NCI-H1105 treated with DMSO at 0.1 percent for 48 hours (cell line): Measurements from ENCODE around the gene CMSS1.
"Not testable (repeated sequence)": the region's sequence is repeated elsewhere in the genome, so short reads cannot be mapped to it uniquely, and the experiment has no call there.

Experiments
- DNase-seq: peaks from one replicate; lab custom pipeline; 2025; lab: John Stamatoyannopoulos, UW

Gene CMSS1

DNA sequence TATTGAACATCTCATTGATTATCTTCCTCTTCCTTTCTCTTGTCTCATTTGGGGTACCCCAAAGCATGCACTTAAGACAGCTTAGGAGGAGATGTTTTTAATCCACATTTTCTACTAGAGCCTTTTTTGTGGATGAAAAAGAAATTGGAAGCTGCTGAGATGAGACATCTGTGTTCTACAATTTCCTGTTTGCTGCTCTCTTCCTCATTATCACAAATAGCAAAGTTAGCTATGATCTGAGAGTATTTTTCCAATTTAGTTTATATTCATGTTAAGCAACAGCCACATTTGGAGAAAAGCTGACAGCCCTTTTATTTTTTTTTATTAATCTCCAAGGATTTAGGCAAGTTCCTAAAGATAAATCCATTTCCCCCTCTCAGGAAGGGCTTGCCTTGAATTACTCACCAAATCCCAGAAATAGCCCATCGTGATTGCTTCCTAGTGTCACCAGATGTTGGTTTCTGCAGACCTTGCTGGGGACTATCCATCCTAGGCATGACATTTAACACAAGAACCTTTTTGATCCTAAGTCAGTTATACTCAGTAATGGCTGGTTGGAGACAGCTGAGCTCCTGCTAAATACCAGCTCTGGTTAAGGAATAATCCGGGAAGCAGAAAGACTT is 367.4 kb downstream of the CMSS1 start:
- DNase-seq: no peak

DNA sequence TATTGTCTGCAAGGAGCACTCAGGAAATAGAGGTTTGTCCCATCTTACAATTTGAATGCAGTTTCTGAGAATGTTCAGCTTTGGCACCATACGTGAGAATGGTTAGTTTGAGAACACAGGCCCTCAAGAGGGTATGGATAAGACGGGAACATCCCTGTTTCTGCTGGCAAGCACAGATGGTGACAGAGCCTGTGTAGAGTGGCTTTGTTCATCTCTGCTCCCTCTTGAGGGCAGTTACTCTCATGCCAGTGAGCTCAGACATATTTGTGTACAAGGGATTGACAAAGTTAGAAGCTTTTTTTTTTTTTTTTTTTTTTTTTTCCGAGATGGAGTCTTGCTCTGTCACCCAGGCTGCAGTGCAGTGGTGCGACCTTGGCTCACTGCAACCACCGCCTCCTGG is 368.2 kb downstream of the CMSS1 start:
- no peak for DNase-seq

DNA sequence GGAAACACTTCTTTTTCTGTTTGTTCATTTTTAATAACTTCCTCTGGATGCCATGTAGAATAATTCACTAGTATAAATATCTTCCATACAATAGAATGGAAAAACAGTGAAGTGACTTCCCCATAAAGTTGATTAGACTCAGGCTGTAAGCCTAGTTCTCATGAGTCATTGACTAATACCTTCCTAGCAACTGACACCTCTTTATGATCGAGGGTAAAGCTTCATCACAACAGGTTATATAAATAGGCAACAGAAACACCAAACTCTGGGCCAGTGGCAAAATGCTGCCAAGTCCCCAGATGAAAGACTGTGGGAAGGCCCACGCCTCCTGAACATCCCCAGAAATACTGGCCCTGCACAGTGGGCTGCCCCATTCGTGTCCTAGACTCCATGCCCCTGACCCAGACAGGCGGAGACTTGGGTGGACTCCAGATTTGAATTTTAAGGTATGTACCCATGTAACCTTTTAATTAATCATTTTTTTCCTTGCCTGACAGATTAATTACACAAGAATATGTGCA is 371.8 kb downstream of the CMSS1 start:
- DNase-seq: no peak

DNA sequence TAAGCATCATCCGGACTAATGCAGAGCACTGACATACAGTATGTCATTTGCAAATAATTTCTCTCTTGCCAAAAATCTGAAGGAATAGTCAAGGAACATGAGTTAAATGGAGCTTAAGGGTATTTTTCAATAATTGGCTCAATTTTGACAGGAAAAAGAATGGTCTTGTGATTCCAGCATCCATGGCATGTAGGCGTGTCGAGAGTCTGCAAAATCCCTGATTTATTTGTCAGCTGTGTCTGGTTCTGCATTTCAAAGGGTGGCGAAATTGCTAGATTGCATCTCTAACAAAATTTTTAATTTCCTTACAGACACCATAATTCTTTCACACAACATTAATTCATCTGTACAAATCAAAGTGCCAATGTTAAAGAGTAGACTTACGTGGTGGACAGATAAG is 377.7 kb downstream of the CMSS1 start:
- no peak for DNase-seq

DNA sequence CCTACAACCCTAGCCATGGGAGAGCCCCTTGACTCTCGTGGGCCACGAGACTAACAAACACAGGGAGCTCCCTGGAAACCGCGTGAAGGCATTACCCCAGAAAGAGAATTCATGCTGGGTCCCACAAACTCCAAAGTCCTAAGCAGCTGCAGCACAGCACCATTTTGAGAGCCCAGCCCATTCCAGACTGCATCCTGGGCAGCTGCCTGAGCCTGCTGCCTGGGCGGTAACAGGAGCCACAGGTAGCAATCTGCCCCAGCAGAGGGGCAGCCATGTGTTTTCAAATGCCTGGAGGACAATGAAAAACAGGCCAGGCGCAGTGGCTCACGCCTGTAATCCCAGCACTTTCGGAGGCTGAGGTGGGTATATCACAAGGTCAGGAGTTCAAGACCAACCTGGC is 380.2 kb downstream of the CMSS1 start:
- no peak for DNase-seq

DNA sequence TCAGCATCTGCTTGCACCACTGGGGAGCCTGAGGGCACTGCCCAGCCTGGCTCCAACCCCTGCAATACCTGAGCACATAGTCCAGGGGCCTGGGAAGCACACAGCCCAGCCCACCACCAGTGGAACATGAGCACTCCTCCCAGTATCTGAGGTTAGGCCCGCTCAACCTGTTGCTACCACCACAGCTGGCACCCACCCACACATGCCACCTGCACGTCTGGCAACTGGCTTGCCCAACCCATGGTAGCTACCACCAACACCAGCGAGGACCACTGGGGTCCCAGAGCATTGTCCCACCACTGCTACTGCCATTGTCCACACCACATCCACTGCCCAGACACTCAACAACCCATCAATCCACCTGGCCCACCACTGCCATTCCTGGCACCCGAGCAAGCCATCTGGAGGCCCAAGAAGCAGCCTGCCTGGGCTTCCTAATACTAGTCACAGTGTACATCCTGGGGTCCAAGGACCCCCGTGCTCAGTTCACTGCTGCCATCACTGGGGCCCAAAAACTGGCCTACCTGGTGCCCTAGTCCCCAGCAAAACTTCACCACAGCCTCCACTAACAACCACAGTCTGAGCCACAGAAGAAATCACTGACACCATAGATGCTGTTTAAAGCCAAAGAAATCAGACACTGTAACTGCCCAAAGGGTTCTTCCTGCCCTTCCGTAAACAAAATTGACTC is 381.1 kb downstream of the CMSS1 start:
- DNase-seq: no peak

DNA sequence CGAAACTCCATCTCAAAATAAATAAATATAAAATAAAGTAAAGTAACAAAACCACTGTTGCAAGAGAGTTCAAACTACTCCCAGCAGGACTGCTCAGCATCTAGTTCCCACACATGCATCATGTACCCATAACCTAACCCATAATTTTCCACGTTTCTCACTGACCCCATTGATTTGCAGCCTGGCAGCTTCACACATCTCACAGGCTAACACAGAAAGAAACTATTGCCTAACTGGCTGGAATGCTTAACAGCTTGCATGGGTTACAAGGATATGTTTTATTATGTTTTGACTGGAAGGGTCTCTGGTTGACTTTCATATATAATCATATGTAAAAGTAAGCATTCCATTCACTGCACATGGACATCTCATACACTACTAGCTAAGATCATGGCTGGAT is 387.5 kb downstream of the CMSS1 start:
- DNase-seq: no peak

DNA sequence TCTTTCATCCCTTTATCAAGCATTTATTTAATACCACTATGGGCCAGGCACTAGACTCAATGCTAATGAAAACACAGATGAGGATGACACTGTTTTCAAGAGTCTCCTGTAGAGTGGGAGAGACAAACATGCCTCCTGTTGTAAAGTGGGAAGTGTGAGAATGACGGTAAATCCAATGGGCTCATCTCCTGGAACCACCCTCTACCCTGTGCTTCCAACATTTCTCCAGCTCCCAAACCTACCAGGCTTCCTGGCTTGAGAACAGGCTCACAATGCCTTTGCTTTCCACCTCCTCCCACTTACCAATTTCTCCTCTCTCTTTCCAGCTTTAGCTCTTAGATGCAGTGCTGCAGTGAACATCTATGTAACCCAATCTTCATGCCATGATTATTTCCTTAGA is 389.0 kb downstream of the CMSS1 start:
- DNase-seq: no peak

DNA sequence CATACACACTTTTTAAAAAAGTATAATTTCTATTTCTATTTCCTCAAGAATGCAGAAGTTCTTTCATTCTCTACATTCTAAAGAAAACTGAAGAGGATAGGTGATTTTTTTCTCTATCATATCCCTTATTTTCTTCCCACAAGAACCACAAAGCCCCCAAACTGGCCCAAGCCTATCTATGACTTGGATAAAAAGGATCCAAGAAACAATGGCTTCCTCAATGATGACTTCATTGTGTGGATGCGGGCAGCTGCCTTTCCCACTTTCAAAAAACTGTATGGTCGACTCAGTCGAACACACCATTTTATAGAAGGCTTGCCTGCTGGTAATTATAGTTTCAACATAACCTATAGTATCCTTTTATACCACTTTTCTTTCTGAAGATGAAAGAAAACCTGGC is 390.2 kb downstream of the CMSS1 start:
- DNase-seq: no peak

DNA sequence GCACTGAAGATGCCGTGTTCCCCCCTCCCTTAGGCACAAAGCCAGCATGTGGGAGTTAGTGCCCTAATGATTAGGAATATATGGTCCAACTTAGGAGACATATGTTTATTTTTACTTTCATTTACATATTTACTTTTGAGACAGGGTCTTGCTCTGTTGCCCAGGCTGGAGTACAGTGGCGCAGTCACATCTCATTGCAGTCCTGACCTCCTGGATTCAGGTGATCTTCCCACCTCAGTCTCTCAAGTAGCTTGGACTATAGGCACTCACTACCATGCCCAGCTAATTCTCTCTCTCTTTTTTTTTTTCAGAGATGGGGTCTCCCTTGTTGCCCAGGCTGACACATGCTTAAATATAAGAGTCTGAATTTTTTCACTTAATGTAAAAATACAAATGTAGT is 391.5 kb downstream of the CMSS1 start:
- DNase-seq: no peak

DNA sequence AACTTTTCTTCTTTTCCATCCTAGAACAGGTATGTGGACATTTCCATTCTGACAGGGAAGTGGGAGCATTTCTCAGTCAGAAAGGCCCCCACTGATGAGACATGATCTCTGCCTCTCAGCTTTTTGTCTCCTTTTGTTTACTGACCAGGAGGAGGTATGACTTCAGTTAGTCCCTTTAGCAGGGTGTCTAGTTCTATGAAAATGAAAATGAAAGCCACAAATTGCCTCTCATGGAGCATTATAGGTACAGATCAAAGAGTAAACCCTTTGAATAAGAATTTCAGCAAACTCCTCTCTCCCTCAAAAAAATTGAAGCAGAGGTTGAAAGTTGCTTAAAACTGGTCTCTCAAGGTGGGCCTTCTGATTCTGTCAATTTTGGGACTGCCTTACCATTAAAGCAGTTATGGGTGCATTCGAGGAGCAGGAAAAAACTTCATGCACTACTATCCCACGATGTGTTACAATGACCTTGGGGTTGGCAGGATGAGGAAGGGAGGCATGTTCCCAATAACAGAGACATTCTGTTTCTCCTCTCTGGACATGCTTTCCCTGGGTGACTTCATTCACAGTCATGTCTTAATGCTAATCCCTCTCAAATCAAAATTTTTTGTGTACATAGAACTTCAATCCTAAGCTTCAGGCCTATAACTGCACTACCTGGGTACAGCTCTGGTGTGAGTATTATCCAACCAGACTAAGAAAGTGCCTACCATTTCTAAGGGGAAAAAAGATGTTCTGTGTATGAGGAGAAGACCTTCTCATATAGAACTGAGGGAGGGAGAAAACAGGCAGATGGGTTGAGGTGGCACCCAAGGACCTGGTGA is 392.5 kb downstream of the CMSS1 start:
- DNase-seq: no peak

DNA sequence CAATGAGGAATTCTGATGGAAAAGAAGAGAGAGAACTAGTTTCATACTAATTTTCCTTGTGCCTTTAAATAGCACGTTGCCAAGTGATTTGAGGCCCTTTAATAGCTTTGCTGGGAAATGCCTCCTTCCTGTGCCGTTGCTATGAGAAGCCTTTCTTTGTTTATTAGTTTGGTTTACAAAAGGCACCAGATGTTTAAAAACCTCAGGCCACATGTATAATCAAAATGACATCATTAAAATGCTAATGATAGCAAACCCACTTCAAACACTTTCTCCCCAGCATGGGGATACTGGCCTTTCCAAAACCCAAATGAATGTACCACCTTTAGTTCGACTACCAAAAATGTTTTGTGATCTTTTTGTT is 393.1 kb downstream of the CMSS1 start:
- peak; percentile 25 for DNase-seq

DNA sequence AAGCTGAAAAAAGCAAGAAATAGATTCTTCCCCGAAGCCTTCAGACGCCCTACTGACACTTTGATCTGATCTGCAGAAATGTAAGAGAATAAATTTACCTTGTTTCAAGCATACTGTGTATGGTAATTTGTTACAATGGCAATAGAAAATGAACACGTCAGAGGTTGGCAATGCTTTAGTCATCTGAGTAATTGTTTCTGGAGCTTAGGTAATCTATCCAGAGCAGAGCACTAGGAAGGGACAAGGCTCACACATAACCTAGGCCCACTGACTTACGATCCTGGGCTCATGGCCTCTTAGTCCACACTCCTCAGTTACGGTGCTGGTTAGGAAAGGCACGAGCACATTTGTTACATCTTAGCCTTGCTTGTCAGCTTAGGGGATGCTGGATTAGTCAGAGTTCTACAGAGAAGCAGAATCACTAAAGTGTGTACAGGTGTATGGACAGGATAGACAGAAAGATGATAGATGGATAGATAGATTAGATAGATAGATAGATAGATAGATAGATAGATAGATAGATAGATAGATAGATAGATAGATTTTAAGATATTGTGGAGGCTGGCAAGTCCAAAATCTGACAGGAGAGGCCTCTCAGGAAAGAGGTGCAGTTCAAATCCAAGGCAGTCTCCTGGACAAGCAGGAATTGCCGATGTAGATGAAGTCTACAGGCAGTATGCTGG is 396.4 kb downstream of the CMSS1 start:
- no peak for DNase-seq

DNA sequence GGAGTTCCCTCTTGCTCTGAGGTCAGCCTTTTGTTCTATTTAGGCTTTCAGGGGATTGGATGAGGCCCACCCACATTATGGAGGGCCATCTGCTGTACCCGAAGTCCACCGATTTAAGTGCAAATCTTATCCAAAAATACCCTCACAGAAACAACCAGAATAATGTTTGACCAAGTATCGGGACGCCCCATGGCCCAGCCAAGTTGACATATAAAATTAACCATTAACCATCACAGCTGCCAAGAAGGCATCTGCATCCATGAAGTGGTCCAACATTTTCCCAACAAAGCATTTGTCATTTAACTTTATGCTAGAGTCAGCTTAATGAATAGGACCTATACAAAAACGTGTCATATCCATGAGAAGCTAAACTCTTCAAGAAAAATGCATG is 396.9 kb downstream of the CMSS1 start:
- DNase-seq: no peak

DNA sequence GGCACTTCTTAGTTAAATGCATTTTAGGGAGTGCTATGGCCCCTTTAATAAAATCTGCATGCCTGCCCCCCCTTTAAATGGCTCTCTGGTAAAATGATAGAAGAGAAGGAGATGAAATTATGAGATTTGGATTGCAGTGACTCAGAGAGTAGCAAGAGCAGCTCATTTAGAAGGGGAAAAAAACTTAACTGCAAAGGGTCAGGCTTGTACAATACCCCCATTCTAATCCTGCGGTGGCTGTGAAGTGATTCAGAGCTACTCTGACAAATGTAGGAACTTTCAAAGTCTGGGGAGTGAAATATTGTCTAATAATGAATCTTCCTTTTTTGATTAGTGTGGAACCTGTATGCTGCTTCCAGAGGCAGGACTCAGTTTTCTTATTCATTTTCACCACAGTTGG is 399.1 kb downstream of the CMSS1 start:
- no peak for DNase-seq

DNA sequence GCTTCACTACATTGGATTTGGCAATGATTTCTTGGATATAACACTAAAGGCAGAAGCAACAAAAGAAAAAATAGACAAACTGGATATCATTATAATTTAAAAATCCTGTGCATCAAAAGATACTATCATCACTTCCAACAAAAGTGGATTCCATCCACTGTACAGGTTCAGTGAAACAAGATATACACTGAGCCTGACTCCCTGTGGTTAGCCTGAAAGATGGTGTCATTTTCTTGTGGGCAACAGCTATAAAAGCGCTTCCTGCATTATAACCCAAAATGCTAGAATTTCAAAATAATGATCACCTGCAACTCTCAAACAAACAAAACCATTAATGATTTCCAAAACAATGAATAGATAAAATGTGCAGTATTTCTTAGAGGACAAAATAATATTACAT is 403.5 kb downstream of the CMSS1 start:
- no peak for DNase-seq

DNA sequence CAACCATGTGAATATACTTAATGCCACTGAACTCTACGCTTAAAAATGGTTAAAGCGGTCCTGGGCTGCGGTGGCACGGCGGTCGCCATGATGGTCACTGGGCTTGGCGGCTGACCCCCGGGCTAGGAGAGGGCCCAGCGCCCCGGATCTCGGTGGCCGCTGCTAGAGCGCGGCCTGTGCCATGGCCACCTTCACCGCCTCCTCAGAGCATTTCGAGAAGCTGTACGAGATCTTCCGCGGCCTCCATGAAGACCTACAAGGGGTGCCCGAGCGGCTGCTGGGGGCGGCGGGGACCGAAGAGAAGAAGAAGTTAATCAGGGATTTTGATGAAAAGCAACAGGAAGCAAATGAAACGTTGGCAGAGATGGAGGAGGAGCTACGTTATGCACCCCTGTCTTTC is 407.5 kb downstream of the CMSS1 start:
- no peak for DNase-seq

DNA sequence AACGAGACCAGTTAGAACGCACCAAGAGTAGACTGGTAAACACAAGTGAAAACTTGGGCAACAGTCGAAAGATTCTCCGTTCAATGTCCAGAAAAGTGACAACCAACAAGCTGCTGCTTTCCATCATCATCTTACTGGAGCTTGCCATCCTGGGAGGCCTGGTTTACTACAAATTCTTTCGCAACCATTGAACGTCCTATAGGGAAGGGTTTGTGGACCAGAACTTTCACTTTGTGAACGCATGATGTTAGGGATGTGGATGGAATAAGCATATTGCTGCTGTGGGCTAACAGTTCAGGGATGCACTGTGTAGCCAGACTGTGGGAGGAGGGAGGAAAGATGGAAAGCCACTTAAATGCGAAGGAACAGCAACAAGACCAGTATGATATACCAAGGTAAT is 408.2 kb downstream of the CMSS1 start:
- no peak for DNase-seq

DNA sequence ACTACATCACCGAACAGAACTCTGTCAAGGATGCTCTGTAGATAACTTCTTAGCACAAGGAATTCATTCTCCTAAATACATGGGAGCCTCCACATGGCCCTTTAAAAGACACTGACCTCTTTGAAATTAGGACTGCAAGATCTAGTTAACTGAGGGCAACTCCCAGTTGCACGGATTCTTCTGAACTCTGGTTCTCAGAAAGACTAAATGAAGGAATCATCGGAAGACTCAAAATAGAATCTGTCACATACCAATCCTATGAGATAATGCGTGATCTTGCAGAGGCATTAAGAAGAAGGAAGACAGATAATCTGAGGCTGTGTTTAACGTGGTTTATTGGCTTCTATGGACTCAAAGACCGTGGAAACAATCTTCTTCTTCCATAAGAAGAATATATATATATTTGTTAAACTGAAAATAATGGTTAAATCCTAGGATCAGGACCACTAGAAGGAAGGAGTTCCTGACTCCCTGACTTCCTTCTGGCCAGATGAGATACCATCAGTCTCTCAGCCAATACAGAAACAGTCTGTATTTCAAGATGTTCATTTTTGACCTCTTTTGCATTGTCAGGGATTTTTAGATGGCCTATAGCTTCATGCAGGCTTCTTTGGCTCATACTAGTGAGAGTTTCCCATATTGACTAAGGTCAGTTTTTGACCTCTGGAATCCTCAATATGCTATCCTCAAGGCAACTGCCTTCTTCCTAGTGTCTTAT is 409.2 kb downstream of the CMSS1 start:
- no peak for DNase-seq

DNA sequence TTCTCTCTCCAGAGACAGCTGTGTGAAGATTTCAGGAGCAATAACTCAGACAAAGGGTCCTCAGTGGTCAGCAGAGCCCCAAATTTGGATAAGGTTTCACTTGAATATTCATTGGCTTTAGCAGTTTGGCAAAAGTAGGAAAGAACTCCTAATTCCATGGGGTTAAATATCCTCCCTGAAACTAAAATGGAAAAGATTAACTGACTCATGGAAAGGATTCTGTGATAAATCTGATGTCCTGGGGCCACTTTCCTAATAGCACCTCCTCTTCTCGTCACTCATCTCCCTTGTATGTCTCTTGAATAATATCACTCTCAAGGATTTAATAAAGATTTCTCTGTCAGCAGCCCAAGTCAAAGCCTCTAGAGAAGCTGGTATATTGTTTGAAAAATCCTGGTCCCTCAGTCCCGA is 409.9 kb downstream of the CMSS1 start:
- DNase-seq: no peak

DNA sequence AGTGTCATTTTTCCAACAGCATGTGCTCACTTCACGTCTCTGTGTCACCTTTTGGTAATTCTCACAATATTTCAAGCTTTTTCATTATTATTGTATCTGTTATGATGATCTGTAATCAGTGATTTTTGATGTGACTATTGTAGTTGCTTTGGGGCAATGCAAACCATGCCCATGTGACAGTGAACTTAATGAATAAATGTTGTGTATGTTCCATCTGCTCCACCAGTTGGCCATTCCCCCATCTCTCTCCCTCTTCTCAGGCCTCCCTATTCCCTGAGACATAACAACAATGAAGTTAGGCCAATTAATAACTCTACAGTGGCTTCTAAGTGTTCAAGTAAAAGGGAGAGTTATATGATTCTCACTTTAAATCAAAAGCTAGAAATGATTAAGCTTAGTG is 410.6 kb downstream of the CMSS1 start:
- DNase-seq: no peak

DNA sequence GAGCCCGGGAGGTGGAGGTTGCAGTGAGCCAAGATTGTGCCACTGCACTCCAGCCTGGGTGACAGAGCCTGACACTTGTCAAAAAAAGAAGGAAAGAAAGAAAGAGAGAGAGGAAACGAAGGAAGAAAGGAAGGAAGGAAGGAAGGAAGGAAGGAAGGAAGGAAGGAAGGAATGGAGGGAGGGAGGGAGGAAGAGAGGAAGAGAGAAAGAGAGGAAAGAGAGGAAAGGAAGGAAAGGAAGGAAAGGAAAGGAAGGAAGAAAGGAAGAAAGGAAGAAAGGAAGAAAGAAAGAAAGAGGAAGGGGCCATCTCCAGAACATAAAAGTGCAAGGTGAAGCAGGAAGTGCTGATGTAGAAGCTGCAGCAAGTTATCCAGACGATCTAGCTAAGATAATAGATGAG is 411.5 kb downstream of the CMSS1 start:
- DNase-seq: not testable (repeated sequence)
